Heart left ventricle (tissue), 16 donors: ENCODE measurements around the gene NKAPL. TPM values are rescaled to one million over a fixed set of nuclear protein-coding genes. Genes with fewer than 3 reads are reported as not detected.

ENCODE experiments used
- ATAC-seq, 4 donors: fragments of 200-7000 bp; cut with Tn5 transposase; one replicate each; pipeline ENCODE4 v1.9.1; 2020 to 2022; ENCODE audit warnings: moderate library complexity in 4 of 4, mild to moderate bottlenecking in 3 of 4, moderate number of reproducible peaks in 1 of 4
- DNase-seq, 5 donors: peaks; one replicate each; pipeline ENCODE4 v3.0.0-alpha.2; 2020
- H3K27ac ChIP-seq, 12 donors: fragments of 200-600 bp; sonication (generic) in 4 of 12; one replicate each; pipeline versions ENCODE4 v1.5.0 to v1.8.0; 2016 to 2022; ENCODE audit warnings: mild to moderate bottlenecking in 2 of 12
- H3K27me3 ChIP-seq, 9 donors: fragments of 200-600 bp; sonication (generic) in 2 of 9; one replicate each; pipeline versions ENCODE4 v1.5.1 to v1.8.0; 2016 to 2022; ENCODE audit warnings: mild to moderate bottlenecking in 3 of 9
- H3K36me3 ChIP-seq, 9 donors: fragments of 200-600 bp; sonication (generic) in 2 of 9; one replicate each; pipeline versions ENCODE4 v1.5.0 to v1.8.0; 2018 to 2022; ENCODE audit warnings: mild to moderate bottlenecking in 2 of 9
- H3K4me1 ChIP-seq, 12 donors: fragments of 200-600 bp; sonication (generic) in 4 of 12; one replicate each; pipeline versions ENCODE4 v1.5.0 to v1.8.0; 2016 to 2022; ENCODE audit warnings: mild to moderate bottlenecking in 3 of 12
- H3K4me3 ChIP-seq, 12 donors: fragments of 200-600 bp; sonication (generic) in 4 of 12; one replicate each; pipeline versions ENCODE4 v1.5.0 to v1.8.0; 2017 to 2022; ENCODE audit warnings: mild to moderate bottlenecking in 9 of 12, moderate library complexity in 4 of 12
- H3K9me3 ChIP-seq, 12 donors: fragments of 200-600 bp; sonication (generic) in 4 of 12; one replicate each; pipeline versions ENCODE4 v1.5.0 to v1.8.0; 2016 to 2022; ENCODE audit warnings: mild to moderate bottlenecking in 1 of 12
- CTCF ChIP-seq, 12 donors: fragments of 200-600 bp; sonication (generic) in 4 of 12; IDR thresholded peaks; one replicate each; pipeline versions ENCODE4 v1.5.0 to v1.8.0; 2018 to 2022; ENCODE audit warnings: antibody characterized with exemption in 12 of 12, mild to moderate bottlenecking in 5 of 12
- POLR2A ChIP-seq, 2 donors: fragments of 450-650 bp; IDR thresholded peaks; one replicate each; pipeline ENCODE4 v1.6.1; 2017; ENCODE audit warnings: antibody characterized with exemption in 2 of 2, mild to moderate bottlenecking in 2 of 2, moderate library complexity in 2 of 2
- WGBS, 4 donors: extraction: QIAGEN DNeasy Blood & Tissue Kit in 2 of 4; methylation state at CpG; one replicate each; pipeline versions ENCODE4 v1.1.5 to v1.1.7; 2013 to 2018; 5-methylcytosine and 5-hydroxymethylcytosine counted together
- intact Hi-C, 10 donors: fragments of 100-400 bp; cut with DNase I; formaldehyde crosslinking; loops; one replicate each; pipeline versions ENCODE4 v1.11.1 to v1.14.2; 2022
- polyA plus RNA-seq, 2 donors: library from polyadenylated mRNA; stranded (reverse); fragments of 200-250 nt; gene quantifications; one replicate each; pipeline ENCODE4 v1.2.3, GENCODE V29; 2013
- total RNA-seq, 9 donors: library from RNA; depleted of rRNA in 2 of 9; stranded (reverse); fragments of >200 nt in 2 of 9; fragmentation: NEBNext Ultra II Directional in 3 of 9; extraction: Animal tissue kit (Norgen Biotek cat#: 25700) in 3 of 9; gene quantifications; one replicate each; pipeline versions ENCODE4 v1.1.0 to v1.2.4, GENCODE V29; 2016 to 2023
- donor health status: ischemic (EF 13 %, LVEDD 7.1; RV severe dilation, severe dysfunction).
- donor health status: healthy with polysubstance abuse.
- donor health status: DM: no; HTN: yes; CAD: no.
- donor health status: DM: no; HTN: no; CAD: no.
- donor health status: ischemic (EF 25% LVEDD 6.9; RV normal size, moderate dysfunction).
- donor health status: ischemic (EF 25% LVEDD 5.7; RV mildly dilated, moderate dysfunction).
- donor health status: healthy.
- donor health status: DM: yes; HTN: yes; CAD: no.
- donor health status: ischemic (EF 35%, LVEDD 5.7; RV mildly dilated, moderate dysfunction).
- donor health status: nonischemic (EF 11% LVEDD 7.7; RV severe dilation, severe dysfunction).
- donor health status: DM: yes; HTN: yes; CAD: no.
- donor health status: PGD.
- donor health status: ischemic (EF 29% LVEDD 5.4; RV normal size, mild dysfunction).
- donor health status: nonischemic (EF 23%, LVEDD 6.1; RV moderate dilation, normal function).

Gene NKAPL
- total and polyA plus RNA-seq, 11 donors: 3.3 to 8.4 (median 5.3) TPM

- Histone ChIP-seq H3K36me3 (peaks cover 0 to 35% (median 33%) of the 10 kb centered on the region in 9 donors), H3K4me1 (peaks cover 0 to 26% (median 12%) of the 10 kb centered on the region in 12 donors), H3K4me3 (peak within 1 kb of the TSS; percentile 70 to 93 (median 78)), H3K27ac (peak within 1 kb of the TSS; percentile 3 to 87 (median 82)), H3K9me3 (no peaks in the 10 kb centered on the region), H3K27me3 (peaks cover 0 to 19% (median 7%) of the 10 kb centered on the region in 9 donors)
- peak; percentile 85 to 92 (median 89) for DNase-seq
- intact Hi-C loops: loop anchor here in 3 of 10 donors (2.0 to 10.0 kb wide), 5 partner anchors 28 to 144 kb away; partner anchors contain the start of genes ZKSCAN8 (in 2 of the 3), PGBD1 (in 1 of the 3), ZKSCAN4 (in 1 of the 3) and ZNF165 (in 1 of the 3)
- peak; percentile 96 to 99 (median 98) for ATAC-seq
- no peak for TF ChIP-seq CTCF (IDR thresholded peaks at IDR 0.05)
- TF ChIP-seq POLR2A (IDR thresholded peaks at IDR 0.05): no peak
- 0 to 1% (median 1%) methylated on average over 42 to 45 of the region's 45 CpGs for WGBS, 4 donors
Measured at GRCh38 chr6:28225056-28225834, 33.9 kb upstream of the NKAPL start, which contains the start of gene ZSCAN9. Gene ZSCAN9 (plus strand): TSS chr6:28225275. CDS start chr6:28227085, 1,810 bp downstream.

- Histone ChIP-seq H3K4me1 (peaks cover 0 to 26% (median 12%) of the 10 kb centered on the region in 12 donors), H3K27me3 (peaks cover 0 to 12% (median 0%) of the 10 kb centered on the region in 9 donors), H3K36me3 (peaks cover 0 to 47% (median 44%) of the 10 kb centered on the region in 9 donors), H3K27ac (no peak overlapping the region), H3K4me3 (peak overlapping the region in 3 of 12 donors; percentile 74 to 84 (median 82)), H3K9me3 (no peaks in the 10 kb centered on the region)
- ATAC-seq (no peak), DNase-seq (no peak)
- intact Hi-C loops: loop anchor here in 3 of 10 donors (5.0 to 10.0 kb wide), 3 partner anchors 56 to 131 kb away; partner anchors contain the start of genes ZKSCAN8 (in 2 of the 3) and PGBD1 (in 1 of the 3)
- 90 to 95% (median 92%) methylated on average over 2 of the region's 2 CpGs for WGBS, 4 donors
- TF ChIP-seq POLR2A (IDR thresholded peaks at IDR 0.05) (no peak), CTCF (IDR thresholded peaks at IDR 0.05) (no peak)
Measured at GRCh38 chr6:28226460-28226859, 32.6 kb upstream of the NKAPL start.

GRCh38 chr6:28232785-28233184 is 26.3 kb upstream of the NKAPL start:
- Histone ChIP-seq H3K4me3 (no peak overlapping the region), H3K9me3 (peaks cover 0 to 7% (median 0%) of the 10 kb centered on the region in 12 donors), H3K36me3 (peaks cover 0 to 82% (median 66%) of the 10 kb centered on the region in 9 donors), H3K4me1 (peaks cover 0 to 11% (median 0%) of the 10 kb centered on the region in 12 donors), H3K27me3 (no peaks in the 10 kb centered on the region), H3K27ac (no peak overlapping the region)
- no peak for ATAC-seq
- intact Hi-C loops: no loop called here
- 95 to 98% (median 96%) methylated on average over 11 of the region's 11 CpGs for WGBS, 4 donors
- DNase-seq: no peak
- TF ChIP-seq CTCF (IDR thresholded peaks at IDR 0.05) (no peak), POLR2A (IDR thresholded peaks at IDR 0.05) (no peak)

DNA sequence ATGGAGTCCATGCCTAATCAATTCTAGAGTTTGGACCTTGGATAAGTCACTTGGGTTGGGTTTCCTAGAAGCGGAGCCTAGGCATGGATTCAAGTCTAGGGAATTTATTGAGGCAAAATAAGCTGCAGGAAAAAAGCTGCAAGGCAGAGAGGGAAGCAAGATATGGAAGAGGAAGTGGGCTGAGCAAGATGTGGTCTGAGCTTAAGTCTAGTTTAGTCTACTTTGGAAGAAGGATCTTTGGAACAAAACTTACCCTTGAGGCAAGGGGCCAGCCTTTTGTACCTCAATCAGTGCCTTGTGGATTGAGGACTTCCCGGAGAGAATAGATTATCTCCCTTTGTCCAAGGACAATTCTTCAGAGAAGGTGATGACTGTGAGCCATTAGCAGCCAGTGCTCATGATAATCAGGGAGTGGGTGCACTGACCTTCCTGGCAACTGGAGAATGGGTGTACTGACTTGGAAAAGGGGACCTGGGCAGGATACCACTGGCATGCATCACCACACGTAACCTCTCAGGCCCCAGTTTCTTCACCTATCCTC is 23.1 kb upstream of the NKAPL start:
- Histone ChIP-seq H3K27ac (no peak overlapping the region), H3K4me3 (no peak overlapping the region), H3K9me3 (peaks cover 0 to 7% (median 0%) of the 10 kb centered on the region in 12 donors), H3K4me1 (peaks cover 0 to 11% (median 0%) of the 10 kb centered on the region in 12 donors), H3K27me3 (no peaks in the 10 kb centered on the region), H3K36me3 (peaks cover 0 to 62% (median 39%) of the 10 kb centered on the region in 9 donors)
- 86 to 89% (median 87%) methylated on average over 3 of the region's 3 CpGs for WGBS, 4 donors
- TF ChIP-seq POLR2A (IDR thresholded peaks at IDR 0.05) (no peak), CTCF (IDR thresholded peaks at IDR 0.05) (no peak)
- intact Hi-C loops: no loop called here
- no peak for DNase-seq
- ATAC-seq: no peak
